PFSK-1 (cell line): Measurements from ENCODE around the gene MAP3K4.

Experiments
- POLR2AphosphoS5 ChIP-seq: IDR thresholded peaks from 2 replicates; pipeline ENCODE4 v1.6.1; 2012; ENCODE audit warnings: low read depth, mild to moderate bottlenecking, control low read depth, low read length, moderate library complexity
- SIN3A ChIP-seq: IDR thresholded peaks from 2 replicates; pipeline ENCODE4 v1.6.1; 2012; ENCODE audit warnings: mild to moderate bottlenecking, low read length, moderate library complexity, borderline replicate concordance; ENCODE audit not compliant: insufficient read depth

DNA sequence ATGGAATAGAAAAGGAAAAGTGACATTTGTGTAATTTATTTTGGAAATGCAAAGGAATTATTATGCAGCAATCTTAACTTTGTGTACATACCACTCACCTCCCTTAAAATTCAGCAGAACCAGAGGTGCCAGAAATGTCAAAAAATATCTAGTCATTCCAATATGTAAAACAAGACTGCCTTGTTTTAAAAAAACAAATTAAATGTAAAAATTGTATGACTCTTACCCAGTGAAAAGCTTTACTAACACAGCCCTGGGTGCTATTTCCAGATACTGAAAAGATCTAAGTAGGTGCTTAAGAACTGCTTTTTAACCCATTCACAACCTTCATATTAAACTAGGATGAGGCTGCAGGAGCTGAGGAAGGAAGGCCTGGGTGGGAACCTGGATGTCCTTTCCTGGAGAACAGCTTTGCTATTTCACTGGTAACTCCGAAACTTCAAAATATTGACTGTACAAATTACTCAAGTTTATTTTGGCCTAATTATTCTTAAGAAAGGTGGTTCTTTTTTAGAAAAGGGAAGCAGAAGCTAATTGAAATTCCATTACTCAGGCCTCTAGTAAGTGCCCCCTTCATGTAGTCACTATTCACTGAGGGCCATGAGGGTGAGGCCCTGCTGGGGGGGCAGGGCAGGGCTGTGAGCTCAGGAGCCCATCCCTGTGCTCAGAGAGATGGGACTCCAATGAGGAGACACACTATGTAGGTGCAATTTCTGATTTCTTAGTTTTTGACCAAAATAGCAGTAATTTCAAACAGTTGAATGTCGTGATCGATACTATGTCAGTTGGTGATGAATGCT lies 139.6 kb downstream of the MAP3K4 start:
- TF ChIP-seq POLR2AphosphoS5 (no peak), SIN3A (no peak)
